Measurements from ENCODE around the gene CACTIN.
A peak's percentile ranks its signal among the peaks of the same experiment; 100 is the strongest.
"Not testable (repeated sequence)": the region's sequence is repeated elsewhere in the genome, so short reads cannot be mapped to it uniquely, and the experiment has no call there.

Gene CACTIN

GRCh38 chr19:3626473-3627350 lies at the start of gene CACTIN:
Gene CACTIN (minus strand): TSS chr19:3626790. CDS start chr19:3626762, 28 bp downstream.
- DNase-seq = peak; percentile 95

GRCh38 chr19:3674784-3675543 lies 48.4 kb upstream of the CACTIN start:
- no peak for DNase-seq

- no peak for DNase-seq
These were observed 47.2 kb upstream of the CACTIN start for GRCh38 chr19:3673506-3674439.

GRCh38 chr19:3672993-3673392 lies 46.4 kb upstream of the CACTIN start:
- DNase-seq = no peak

GRCh38 chr19:3672575-3672948 lies 46.0 kb upstream of the CACTIN start:
- no peak for DNase-seq

GRCh38 chr19:3671680-3672574 lies 45.3 kb upstream of the CACTIN start:
- no peak for DNase-seq

- DNase-seq = no peak
These were observed 44.4 kb upstream of the CACTIN start for GRCh38 chr19:3670796-3671679.

GRCh38 chr19:3669947-3670795 lies 43.6 kb upstream of the CACTIN start:
- no peak for DNase-seq

GRCh38 chr19:3669082-3669946 lies 42.7 kb upstream of the CACTIN start:
- DNase-seq = no peak

GRCh38 chr19:3668331-3669081 lies 41.9 kb upstream of the CACTIN start:
- no peak for DNase-seq

- DNase-seq = no peak
These were observed 41.2 kb upstream of the CACTIN start for GRCh38 chr19:3667766-3668165.

- no peak for DNase-seq
These were observed 40.5 kb upstream of the CACTIN start for GRCh38 chr19:3667037-3667638.

- not testable (repeated sequence) for DNase-seq
These were observed 39.9 kb upstream of the CACTIN start for GRCh38 chr19:3666545-3666856.

GRCh38 chr19:3665681-3666544 lies 39.3 kb upstream of the CACTIN start:
- DNase-seq = peak; percentile 29

- DNase-seq = no peak
These were observed 38.5 kb upstream of the CACTIN start for GRCh38 chr19:3664879-3665642.

GRCh38 chr19:3663838-3664237 lies 37.2 kb upstream of the CACTIN start:
- DNase-seq = no peak

Measured in kidney glomerular epithelial cell (primary cell).